HUES6 (cell line): Measurements from ENCODE around the gene EPN1.
"Not testable (repeated sequence)": the region's sequence is repeated elsewhere in the genome, so short reads cannot be mapped to it uniquely, and the experiment has no call there.

ENCODE experiments used
- H3K27ac ChIP-seq: 2 replicates; pipeline ENCODE4 v1.7.0; 2013; ENCODE audit warnings: low read depth, mild to moderate bottlenecking, low read length, inconsistent platforms
- H3K27me3 ChIP-seq: 2 replicates; pipeline ENCODE4 v1.6.1; 2013; ENCODE audit warnings: low read length; ENCODE audit not compliant: control insufficient read depth, insufficient read depth
- H3K36me3 ChIP-seq: 2 replicates; pipeline ENCODE4 v1.6.1; 2013; ENCODE audit warnings: low read length; ENCODE audit not compliant: control insufficient read depth, insufficient read depth
- H3K4me1 ChIP-seq: 2 replicates; pipeline ENCODE4 v1.6.1; 2013; ENCODE audit warnings: low read length; ENCODE audit not compliant: control insufficient read depth, insufficient read depth
- H3K4me3 ChIP-seq: 2 replicates; pipeline ENCODE4 v1.5.1; 2013; ENCODE audit warnings: low read depth, low read length
- H3K9ac ChIP-seq: one replicate; pipeline ENCODE4 v1.6.1; 2013; ENCODE audit warnings: mild to moderate bottlenecking, low read length
- H3K9me3 ChIP-seq: 2 replicates; pipeline ENCODE4 v1.6.1; 2013; ENCODE audit warnings: low read depth, low read length; ENCODE audit not compliant: control insufficient read depth, insufficient read depth

EPN1 gene

GRCh38 chr19:55712804-55713631, 38.0 kb downstream of the EPN1 start:
- Histone ChIP-seq H3K9ac (no peak overlapping the region), H3K4me1 (peaks cover 6% of the 10 kb centered on the region; the same call in 1 of the 2 replicates), H3K27ac (no peak overlapping the region), H3K4me3 (no peak overlapping the region), H3K27me3 (peaks cover 12% of the 10 kb centered on the region; the same call in 1 of the 2 replicates), H3K36me3 (no peaks in the 10 kb centered on the region), H3K9me3 (peaks cover 52% of the 10 kb centered on the region; the same call in 1 of the 2 replicates)

GRCh38 chr19:55716531-55716930, 41.5 kb downstream of the EPN1 start:
- no peak overlapping the region for H3K4me3 ChIP-seq
- H3K27ac ChIP-seq: no peak overlapping the region
- H3K9me3 ChIP-seq: peaks cover 52% of the 10 kb centered on the region
- peaks cover 7% of the 10 kb centered on the region; the same call in 1 of the 2 replicates for H3K27me3 ChIP-seq
- H3K36me3 ChIP-seq: no peaks in the 10 kb centered on the region
- no peak overlapping the region for H3K9ac ChIP-seq
- H3K4me1 ChIP-seq: peaks cover 9% of the 10 kb centered on the region; the same call in 1 of the 2 replicates

DNA sequence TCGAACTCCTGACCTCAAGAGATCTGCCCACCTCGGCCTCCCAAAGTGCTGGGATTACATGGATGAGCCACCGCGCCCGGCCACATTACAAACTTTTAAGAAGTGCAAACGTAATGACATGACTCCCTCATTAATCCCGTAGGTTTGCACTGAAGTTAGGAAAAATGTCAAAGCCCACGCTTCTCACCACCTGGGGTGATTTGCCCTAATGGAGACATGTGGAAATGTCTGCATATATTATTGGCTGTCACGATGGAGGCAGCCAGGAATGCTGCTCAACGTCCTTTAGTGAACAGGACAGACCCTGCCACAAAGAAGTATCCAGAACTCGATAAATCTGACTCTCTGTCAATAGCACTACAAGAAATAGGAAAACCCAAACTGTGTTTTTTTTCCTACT, 42.2 kb downstream of the EPN1 start:
- H3K27ac ChIP-seq: no peak overlapping the region; the same call in 1 of the 2 replicates
- peaks cover 6% of the 10 kb centered on the region; the same call in 1 of the 2 replicates for H3K27me3 ChIP-seq
- no peak overlapping the region for H3K9ac ChIP-seq
- H3K36me3 ChIP-seq: no peaks in the 10 kb centered on the region
- H3K4me3 ChIP-seq: no peak overlapping the region
- peaks cover 51% of the 10 kb centered on the region for H3K9me3 ChIP-seq
- peaks cover 9% of the 10 kb centered on the region; the same call in 1 of the 2 replicates for H3K4me1 ChIP-seq

GRCh38 chr19:55717879-55718711, 43.1 kb downstream of the EPN1 start:
- Histone ChIP-seq H3K9ac (peak overlapping the region; percentile 53), H3K9me3 (peaks cover 51% of the 10 kb centered on the region), H3K27ac (peak overlapping the region; percentile 21; the same call in 1 of the 2 replicates)
- not testable (repeated sequence) for H3K27me3 ChIP-seq, H3K36me3 ChIP-seq, H3K4me1 ChIP-seq, H3K4me3 ChIP-seq

DNA sequence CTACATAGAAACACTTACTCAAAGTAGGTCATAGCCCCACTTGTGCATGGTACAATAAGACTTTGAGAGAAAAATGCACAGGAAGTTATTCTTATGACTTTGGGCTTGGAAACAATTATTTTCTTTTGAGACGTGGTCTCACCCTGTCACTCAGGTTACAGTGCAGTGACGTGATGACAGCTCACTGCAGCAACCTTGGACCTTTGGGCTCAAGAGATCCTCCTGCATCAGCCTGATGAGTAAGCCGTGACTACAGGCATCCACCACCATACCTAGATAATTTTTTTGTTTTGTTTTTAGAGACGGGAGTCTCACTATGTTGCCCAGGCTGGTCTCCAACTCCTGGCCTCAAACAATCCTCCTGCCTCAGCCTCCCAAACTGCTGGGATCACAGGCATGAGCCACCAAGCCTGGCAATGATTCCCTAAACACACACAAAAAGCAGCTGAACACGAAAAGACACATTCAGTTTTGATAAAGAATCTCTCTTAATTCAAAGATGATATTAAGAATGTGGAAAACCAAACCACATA, 45.3 kb downstream of the EPN1 start:
- Histone ChIP-seq H3K9me3 (peaks cover 43% of the 10 kb centered on the region), H3K4me3 (no peak overlapping the region), H3K27me3 (no peaks in the 10 kb centered on the region), H3K27ac (no peak overlapping the region), H3K9ac (no peak overlapping the region), H3K4me1 (peaks cover 9% of the 10 kb centered on the region; the same call in 1 of the 2 replicates), H3K36me3 (no peaks in the 10 kb centered on the region)

GRCh38 chr19:55720801-55721200, 45.8 kb downstream of the EPN1 start:
- no peak overlapping the region for H3K4me3 ChIP-seq
- no peak overlapping the region for H3K27ac ChIP-seq
- peaks cover 9% of the 10 kb centered on the region; the same call in 1 of the 2 replicates for H3K4me1 ChIP-seq
- H3K36me3 ChIP-seq: no peaks in the 10 kb centered on the region
- H3K27me3 ChIP-seq: no peaks in the 10 kb centered on the region
- no peak overlapping the region for H3K9ac ChIP-seq
- H3K9me3 ChIP-seq: peaks cover 40% of the 10 kb centered on the region

DNA sequence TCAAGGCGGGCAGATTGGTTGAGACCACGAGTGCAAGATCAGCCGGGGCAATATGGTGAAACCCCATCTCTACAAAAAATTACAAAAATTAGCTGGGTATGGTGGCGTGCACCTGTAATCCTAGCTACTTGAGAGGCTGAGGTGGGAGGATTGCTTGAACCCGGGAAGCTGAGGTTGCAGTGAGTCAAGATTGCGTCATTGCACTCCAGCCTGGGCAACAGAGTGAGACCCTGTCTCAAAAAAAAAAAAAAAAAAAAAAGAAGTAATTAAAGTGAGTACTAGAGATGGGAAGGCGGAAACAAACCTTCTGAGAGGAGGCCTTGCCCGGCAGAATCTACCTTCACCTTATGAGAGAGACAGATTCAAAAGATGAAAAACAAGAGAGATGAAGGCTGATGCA, 48.5 kb downstream of the EPN1 start:
- Histone ChIP-seq H3K4me3 (no peak overlapping the region), H3K27me3 (no peaks in the 10 kb centered on the region), H3K9ac (no peak overlapping the region), H3K9me3 (peaks cover 39% of the 10 kb centered on the region), H3K27ac (no peak overlapping the region), H3K4me1 (peaks cover under 1% of the 10 kb centered on the region; the same call in 1 of the 2 replicates), H3K36me3 (no peaks in the 10 kb centered on the region)

DNA sequence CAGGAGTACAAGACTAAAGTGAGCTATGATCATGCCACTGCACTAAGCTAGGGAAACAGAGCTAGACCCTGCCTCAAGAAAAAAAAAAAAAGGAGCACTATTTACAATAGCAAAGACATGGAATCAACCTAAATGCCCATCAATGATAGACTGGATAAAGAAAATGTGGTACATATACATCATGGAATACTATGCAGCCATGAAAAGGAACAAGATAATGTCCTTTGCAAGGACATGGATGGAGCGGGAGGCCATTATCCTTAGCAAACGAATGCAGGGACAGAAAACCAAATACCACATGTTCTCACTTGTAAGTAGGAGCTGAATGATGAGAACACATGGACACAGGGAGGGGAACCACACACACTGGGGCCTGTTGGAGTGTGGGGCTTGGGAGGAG, 55.4 kb downstream of the EPN1 start:
- not testable (repeated sequence) for H3K27ac ChIP-seq, H3K4me3 ChIP-seq, H3K36me3 ChIP-seq, H3K9ac ChIP-seq, H3K4me1 ChIP-seq, H3K27me3 ChIP-seq
- H3K9me3 ChIP-seq: peaks cover 32% of the 10 kb centered on the region; the same call in 1 of the 2 replicates

DNA sequence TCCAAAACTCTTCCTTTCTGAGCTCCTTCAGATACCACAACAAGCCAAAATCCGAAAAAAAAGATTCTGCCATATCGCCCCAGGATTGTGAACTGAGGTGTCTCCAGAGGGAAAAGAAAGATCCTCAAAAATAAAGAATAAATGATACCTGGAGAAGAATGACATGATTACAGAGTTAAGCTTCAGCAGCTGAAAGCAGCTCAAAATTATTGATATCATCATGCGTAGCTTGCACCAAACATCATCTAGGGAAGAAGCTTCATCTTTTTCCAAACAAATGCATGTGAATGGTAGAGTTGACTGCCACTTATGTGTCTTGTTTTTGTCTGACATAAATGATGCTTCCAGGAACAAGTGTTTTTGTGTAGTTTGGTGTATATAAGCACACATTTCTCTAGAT, 63.3 kb downstream of the EPN1 start, which contains the start of gene NLRP9:
Gene NLRP9 (minus strand): TSS at position 101 of the 400 bp plus-strand sequence. CDS start 28 bp downstream, at position 73.
- Histone ChIP-seq H3K27ac (no peak within 1 kb of the TSS), H3K9me3 (peaks cover 29% of the 10 kb centered on the region; the same call in 1 of the 2 replicates), H3K27me3 (no peaks in the 10 kb centered on the region; the same call in 1 of the 2 replicates), H3K4me1 (no peaks in the 10 kb centered on the region), H3K36me3 (no peaks in the 10 kb centered on the region), H3K4me3 (no peak within 1 kb of the TSS), H3K9ac (no peak within 1 kb of the TSS)

DNA sequence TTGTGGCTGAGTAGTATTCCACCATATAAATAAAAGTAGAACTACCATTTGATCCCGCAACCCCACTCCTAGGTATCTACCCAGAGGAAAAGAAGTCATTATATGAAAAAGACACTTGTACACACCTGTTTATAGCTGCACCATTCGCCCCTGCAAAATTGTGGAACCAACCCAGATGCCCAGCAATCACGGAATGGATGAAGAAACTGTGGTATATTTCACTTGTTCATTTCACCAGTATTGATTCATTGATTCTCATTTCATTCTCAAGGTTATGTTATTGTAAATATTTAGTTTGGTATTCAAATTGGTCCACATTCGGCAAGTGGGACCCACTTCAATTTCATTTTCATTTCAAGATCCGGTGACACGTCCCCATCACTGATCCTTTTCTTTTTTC, 75.7 kb downstream of the EPN1 start:
- Histone ChIP-seq H3K27me3 (peaks cover 12% of the 10 kb centered on the region; the same call in 1 of the 2 replicates), H3K4me3 (no peak overlapping the region), H3K36me3 (no peaks in the 10 kb centered on the region), H3K27ac (no peak overlapping the region), H3K9me3 (peaks cover 38% of the 10 kb centered on the region; the same call in 1 of the 2 replicates), H3K9ac (no peak overlapping the region), H3K4me1 (no peaks in the 10 kb centered on the region)
